Neural progenitor cell (in vitro differentiated cells): ENCODE measurements around the gene XRCC3. TPM values are rescaled to one million over a fixed set of nuclear protein-coding genes. Genes with fewer than 3 reads are reported as not detected.

Experiments used
- DNase-seq: peaks from one replicate; pipeline ENCODE4 v3.0.0-alpha.2; 2016; ENCODE audit warnings: low spot score
- H2AFZ ChIP-seq: fragments of 200-600 bp; sonication (generic); replicated peaks from 2 replicates; pipeline ENCODE4 v1.6.1; 2016; ENCODE audit warnings: antibody characterized with exemption
- H3F3A ChIP-seq: fragments of 200-600 bp; sonication (generic); 2 replicates; pipeline ENCODE4 v1.6.1; 2016; ENCODE audit warnings: antibody characterized with exemption, low read depth
- H3K27ac ChIP-seq: fragments of 200-600 bp; sonication (generic); 2 replicates; pipeline ENCODE4 v1.5.1; 2016; ENCODE audit warnings: mild to moderate bottlenecking
- H3K27me3 ChIP-seq: fragments of 200-600 bp; sonication (generic); 2 replicates; pipeline ENCODE4 v1.6.1; 2016; ENCODE audit warnings: mild to moderate bottlenecking, moderate library complexity
- H3K36me3 ChIP-seq: fragments of 200-600 bp; sonication (generic); 2 replicates; pipeline ENCODE4 v1.5.1; 2016
- H3K4me1 ChIP-seq: fragments of 200-600 bp; sonication (generic); 2 replicates; pipeline ENCODE4 v1.6.1; 2016; ENCODE audit warnings: mixed run types
- H3K4me2 ChIP-seq: fragments of 200-600 bp; sonication (generic); 2 replicates; pipeline ENCODE4 v1.6.1; 2016
- H3K4me3 ChIP-seq: fragments of 200-600 bp; sonication (generic); 2 replicates; pipeline ENCODE4 v1.5.1; 2016
- H3K79me2 ChIP-seq: fragments of 200-600 bp; sonication (generic); 2 replicates; pipeline ENCODE4 v1.6.1; 2016; ENCODE audit warnings: low read depth
- H3K9ac ChIP-seq: fragments of 200-600 bp; sonication (generic); 2 replicates; pipeline ENCODE4 v1.6.1; 2016
- H3K9me3 ChIP-seq: fragments of 200-600 bp; sonication (generic); 2 replicates; pipeline ENCODE4 v1.5.1; 2016; ENCODE audit warnings: low read depth
- H4K20me1 ChIP-seq: fragments of 200-600 bp; sonication (generic); 2 replicates; pipeline ENCODE4 v1.6.1; 2016; ENCODE audit warnings: low read depth
- H3K27ac Mint-ChIP-seq: 3 replicates; pipeline ENCODE4 v1.8.0; 2021; ENCODE audit warnings: mixed read lengths
- H3K27me3 Mint-ChIP-seq: 2 replicates; pipeline ENCODE4 v1.8.0; 2022; ENCODE audit warnings: low read depth, mild to moderate bottlenecking, inconsistent platforms, moderate library complexity, mixed read lengths; ENCODE audit not compliant: insufficient read depth
- H3K36me3 Mint-ChIP-seq: 3 replicates; pipeline ENCODE4 v1.8.0; 2021; ENCODE audit warnings: mixed read lengths
- H3K4me1 Mint-ChIP-seq: 3 replicates; pipeline ENCODE4 v1.8.0; 2021; ENCODE audit warnings: mixed read lengths
- H3K4me3 Mint-ChIP-seq: 3 replicates; pipeline ENCODE4 v1.8.0; 2021; ENCODE audit warnings: mild to moderate bottlenecking, moderate library complexity, mixed read lengths
- H3K9me3 Mint-ChIP-seq: 3 replicates; pipeline ENCODE4 v1.8.0; 2020; ENCODE audit warnings: mixed read lengths
- EZH2 ChIP-seq: fragments of 200-600 bp; sonication (generic); IDR thresholded peaks from 2 replicates; pipeline ENCODE4 v1.6.1; 2017; ENCODE audit warnings: antibody characterized with exemption, mild to moderate bottlenecking, moderate library complexity
- EZH2phosphoT487 ChIP-seq: fragments of 200-600 bp; sonication (generic); IDR thresholded peaks from 2 replicates; pipeline ENCODE4 v1.6.1; 2017; ENCODE audit warnings: antibody characterized with exemption
- total RNA-seq: library from RNA; depleted of rRNA; stranded (reverse); fragments of >200 nt; gene quantifications from 2 replicates; pipeline ENCODE4 v1.2.3, GENCODE V29; 2015; ENCODE audit warnings: low replicate concordance
- TF ChIP-seq, protein P1 (sequence below): fragments of 200-600 bp; sonication (generic); IDR thresholded peaks from 2 replicates; pipeline ENCODE4 v1.5.1; 2017; ENCODE audit warnings: antibody characterized with exemption, mild to moderate bottlenecking

XRCC3 gene
- total RNA-seq, 1 donor from 2014 or later, result 59.7 TPM

DNA sequence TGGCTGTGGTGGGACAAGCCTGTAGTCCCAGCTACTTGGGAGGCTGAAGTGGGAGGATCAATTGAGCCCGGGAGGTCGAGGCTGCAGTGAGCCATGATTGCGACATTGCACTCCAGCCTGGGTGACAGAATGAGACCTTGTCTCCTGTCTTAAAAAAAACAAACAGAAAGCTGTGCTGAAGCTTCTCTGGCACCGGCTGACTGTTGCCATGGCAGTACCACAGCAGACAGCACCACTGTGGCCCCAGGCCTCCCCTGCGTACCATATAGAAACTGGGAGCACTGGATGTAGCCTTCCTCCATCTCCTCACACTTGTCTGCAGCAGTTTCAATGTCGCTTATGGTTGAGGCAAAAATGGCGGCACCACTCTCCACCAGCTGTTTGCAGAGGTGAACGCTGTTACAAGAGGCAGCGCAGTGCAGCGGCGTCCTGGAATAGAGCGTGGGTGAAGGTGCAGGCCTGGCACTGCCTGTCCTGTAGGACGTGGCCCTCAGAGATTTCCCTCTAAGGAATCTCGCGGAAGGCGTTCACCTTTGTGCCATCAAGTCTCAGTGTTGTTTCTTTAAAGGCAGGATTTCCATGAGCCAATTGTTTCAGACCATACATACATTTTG is 22.3 kb upstream of the XRCC3 start:
- Histone ChIP-seq H2AFZ (no peak overlapping the region), H3K4me1 (peaks cover 3% of the 10 kb centered on the region), H3F3A (no peaks in the 10 kb centered on the region), H3K27me3 (no peaks in the 10 kb centered on the region), H3K36me3 (no peaks in the 10 kb centered on the region), H3K4me3 (no peak overlapping the region), H3K9ac (no peak overlapping the region), H4K20me1 (peaks cover 8% of the 10 kb centered on the region), H3K9me3 (no peaks in the 10 kb centered on the region), H3K79me2 (no peaks in the 10 kb centered on the region), H3K27ac (no peak overlapping the region), H3K4me2 (no peak overlapping the region)
- no peak overlapping the region for H3K27ac Mint-ChIP-seq
- peaks cover 4% of the 10 kb centered on the region for H3K27me3 Mint-ChIP-seq
- TF ChIP-seq, protein P1, sequence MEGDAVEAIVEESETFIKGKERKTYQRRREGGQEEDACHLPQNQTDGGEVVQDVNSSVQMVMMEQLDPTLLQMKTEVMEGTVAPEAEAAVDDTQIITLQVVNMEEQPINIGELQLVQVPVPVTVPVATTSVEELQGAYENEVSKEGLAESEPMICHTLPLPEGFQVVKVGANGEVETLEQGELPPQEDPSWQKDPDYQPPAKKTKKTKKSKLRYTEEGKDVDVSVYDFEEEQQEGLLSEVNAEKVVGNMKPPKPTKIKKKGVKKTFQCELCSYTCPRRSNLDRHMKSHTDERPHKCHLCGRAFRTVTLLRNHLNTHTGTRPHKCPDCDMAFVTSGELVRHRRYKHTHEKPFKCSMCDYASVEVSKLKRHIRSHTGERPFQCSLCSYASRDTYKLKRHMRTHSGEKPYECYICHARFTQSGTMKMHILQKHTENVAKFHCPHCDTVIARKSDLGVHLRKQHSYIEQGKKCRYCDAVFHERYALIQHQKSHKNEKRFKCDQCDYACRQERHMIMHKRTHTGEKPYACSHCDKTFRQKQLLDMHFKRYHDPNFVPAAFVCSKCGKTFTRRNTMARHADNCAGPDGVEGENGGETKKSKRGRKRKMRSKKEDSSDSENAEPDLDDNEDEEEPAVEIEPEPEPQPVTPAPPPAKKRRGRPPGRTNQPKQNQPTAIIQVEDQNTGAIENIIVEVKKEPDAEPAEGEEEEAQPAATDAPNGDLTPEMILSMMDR, result no peak
- TF ChIP-seq EZH2 (no peak), EZH2phosphoT487 (no peak)
- H3K4me3 Mint-ChIP-seq, result no peak overlapping the region
- DNase-seq, result no peak
- H3K9me3 Mint-ChIP-seq, result no peaks in the 10 kb centered on the region
- H3K36me3 Mint-ChIP-seq, result peaks cover 18% of the 10 kb centered on the region
- peaks cover 4% of the 10 kb centered on the region for H3K4me1 Mint-ChIP-seq

DNA sequence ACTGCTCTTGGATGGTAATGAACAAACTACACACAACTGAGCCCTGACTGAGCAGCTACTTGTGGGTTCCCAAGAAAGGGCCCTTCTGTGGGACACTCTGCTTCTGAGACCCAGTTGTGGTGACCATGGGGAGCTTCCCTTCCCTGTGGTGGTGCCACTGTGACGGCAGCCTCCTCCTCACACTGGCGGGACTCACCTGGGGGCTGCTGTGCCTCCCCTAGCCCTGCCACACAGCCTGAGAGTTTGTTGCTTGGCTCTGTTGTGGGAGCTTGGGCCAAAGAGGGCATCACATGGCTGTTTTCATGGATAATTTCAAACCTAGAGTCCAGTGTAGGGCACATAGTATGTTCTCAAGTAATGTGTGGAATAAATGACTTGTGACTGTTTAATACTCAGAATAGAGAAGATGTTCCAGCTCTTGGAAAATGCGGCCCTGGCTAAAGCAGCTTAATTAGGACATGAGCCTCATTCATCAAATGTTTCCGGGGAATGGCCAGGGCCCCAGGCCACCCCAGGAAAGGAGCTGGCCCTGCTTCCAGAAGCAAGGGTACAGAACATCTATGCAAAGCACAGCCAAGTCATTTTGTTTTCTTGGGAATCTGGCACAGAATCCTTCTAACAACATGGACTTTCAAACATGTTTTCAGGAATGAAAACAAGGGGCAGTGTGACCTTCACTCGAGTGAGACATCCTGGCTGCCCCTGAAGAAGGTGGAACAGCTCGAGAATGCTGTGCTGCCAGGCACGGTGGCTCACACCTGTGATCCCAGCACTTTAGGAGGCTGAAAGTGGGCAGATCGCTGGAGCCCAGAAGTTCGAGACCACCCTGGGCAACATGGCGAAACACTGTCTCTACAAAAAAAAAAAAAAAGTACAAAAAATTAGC is 21.5 kb upstream of the XRCC3 start:
- no peak overlapping the region for H3K9ac ChIP-seq
- H3K27ac Mint-ChIP-seq, result no peak overlapping the region
- H3K36me3 ChIP-seq, result no peaks in the 10 kb centered on the region
- no peaks in the 10 kb centered on the region for H3K79me2 ChIP-seq
- peaks cover 18% of the 10 kb centered on the region for H3K36me3 Mint-ChIP-seq
- H2AFZ ChIP-seq, result no peak overlapping the region
- H3K27me3 Mint-ChIP-seq, result peaks cover 4% of the 10 kb centered on the region
- H3K4me2 ChIP-seq, result no peak overlapping the region
- H3K4me1 ChIP-seq, result no peaks in the 10 kb centered on the region
- no peaks in the 10 kb centered on the region for H3K9me3 ChIP-seq
- H4K20me1 ChIP-seq, result peaks cover 8% of the 10 kb centered on the region
- H3K27ac ChIP-seq, result no peak overlapping the region
- H3K4me3 Mint-ChIP-seq, result no peak overlapping the region
- no peaks in the 10 kb centered on the region for H3K9me3 Mint-ChIP-seq
- peaks cover 4% of the 10 kb centered on the region for H3K4me1 Mint-ChIP-seq
- no peaks in the 10 kb centered on the region for H3K27me3 ChIP-seq
- TF ChIP-seq, protein P1, result no peak
- TF ChIP-seq EZH2phosphoT487, result no peak
- TF ChIP-seq EZH2, result no peak
- no peak for DNase-seq
- no peak overlapping the region for H3K4me3 ChIP-seq
- H3F3A ChIP-seq, result no peaks in the 10 kb centered on the region

DNA sequence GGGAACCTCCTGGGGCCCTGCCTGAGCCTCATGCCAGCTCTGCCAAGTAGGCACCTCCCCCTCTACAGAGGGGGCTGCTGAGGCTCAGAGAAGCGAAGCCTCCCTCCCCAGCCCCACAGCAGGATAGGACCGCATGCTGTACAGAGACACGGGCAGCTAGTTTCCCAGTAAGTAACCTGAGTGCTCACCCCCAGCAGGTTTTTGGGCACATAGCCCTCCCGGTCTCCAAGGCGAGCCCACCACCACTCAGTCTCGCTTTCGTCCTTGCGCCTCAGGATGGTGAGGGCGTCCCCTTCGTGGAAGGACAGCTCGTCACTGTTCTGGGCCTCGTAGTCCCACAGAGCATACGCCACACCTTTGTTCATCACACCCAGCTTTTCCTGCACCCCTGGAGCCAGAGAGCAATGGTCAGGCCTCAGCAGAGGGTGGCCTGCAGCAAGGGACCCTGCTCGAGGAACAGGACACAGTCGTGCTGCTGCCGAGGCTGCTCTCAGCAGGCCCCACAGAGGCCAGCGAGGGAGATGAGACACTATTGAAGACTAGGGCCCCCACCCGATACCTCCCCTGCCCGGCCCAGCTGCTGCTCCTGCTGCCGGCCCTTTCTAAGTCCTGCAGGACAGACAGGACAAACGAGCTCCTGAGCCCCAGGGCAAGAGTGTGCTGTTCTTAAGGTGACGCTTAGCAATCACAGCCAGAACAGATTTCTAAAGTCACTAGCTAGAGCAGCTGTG is 20.7 kb upstream of the XRCC3 start:
- H3K27me3 ChIP-seq, result no peaks in the 10 kb centered on the region
- H3F3A ChIP-seq, result no peaks in the 10 kb centered on the region
- H3K27me3 Mint-ChIP-seq, result peaks cover 4% of the 10 kb centered on the region
- H3K36me3 ChIP-seq, result no peaks in the 10 kb centered on the region
- H3K4me1 ChIP-seq, result no peaks in the 10 kb centered on the region
- TF ChIP-seq EZH2phosphoT487, result no peak
- TF ChIP-seq, protein P1, result no peak
- no peak for DNase-seq
- no peak overlapping the region for H3K4me2 ChIP-seq
- no peaks in the 10 kb centered on the region for H3K9me3 ChIP-seq
- no peak overlapping the region for H3K27ac Mint-ChIP-seq
- no peak overlapping the region for H3K4me3 ChIP-seq
- H3K79me2 ChIP-seq, result no peaks in the 10 kb centered on the region
- H3K27ac ChIP-seq, result no peak overlapping the region
- H3K9me3 Mint-ChIP-seq, result no peaks in the 10 kb centered on the region
- no peak overlapping the region for H2AFZ ChIP-seq
- peaks cover 17% of the 10 kb centered on the region for H3K36me3 Mint-ChIP-seq
- H4K20me1 ChIP-seq, result peaks cover 8% of the 10 kb centered on the region
- H3K9ac ChIP-seq, result no peak overlapping the region
- H3K4me1 Mint-ChIP-seq, result peaks cover 4% of the 10 kb centered on the region
- H3K4me3 Mint-ChIP-seq, result no peak overlapping the region
